DMS114 treated with DMSO at 0.1 percent for 48 hours (cell line): Measurements from ENCODE around the gene RBFOX2.
"Not testable (repeated sequence)": the region's sequence is repeated elsewhere in the genome, so short reads cannot be mapped to it uniquely, and the experiment has no call there.

Experiments used
- DNase-seq: peaks from one replicate; lab custom pipeline; 2025; ENCODE audit not compliant: unreplicated experiment; lab: John Stamatoyannopoulos, UW

RBFOX2 gene

GRCh38 chr22:36010090-36010489 is 18.5 kb downstream of the RBFOX2 start:
- no peak for DNase-seq

GRCh38 chr22:36009085-36009484 is 19.5 kb downstream of the RBFOX2 start:
- no peak for DNase-seq

- DNase-seq: no peak
These were observed 20.1 kb downstream of the RBFOX2 start for GRCh38 chr22:36008565-36008964.

GRCh38 chr22:36008131-36008530 is 20.5 kb downstream of the RBFOX2 start:
- DNase-seq: no peak

GRCh38 chr22:36003972-36004674 is 24.5 kb downstream of the RBFOX2 start:
- no peak for DNase-seq

GRCh38 chr22:36002718-36003260 is 25.8 kb downstream of the RBFOX2 start:
- no peak for DNase-seq

GRCh38 chr22:36002084-36002483 is 26.5 kb downstream of the RBFOX2 start:
- DNase-seq: no peak

- no peak for DNase-seq
These were observed 29.9 kb downstream of the RBFOX2 start for GRCh38 chr22:35998748-35999147.

- no peak for DNase-seq
These were observed 31.2 kb downstream of the RBFOX2 start for GRCh38 chr22:35997438-35997837.

- DNase-seq: no peak
These were observed 32.0 kb downstream of the RBFOX2 start for GRCh38 chr22:35996596-35996995.

- no peak for DNase-seq
These were observed 32.9 kb downstream of the RBFOX2 start for GRCh38 chr22:35995772-35996171.

GRCh38 chr22:35995348-35995747 is 33.3 kb downstream of the RBFOX2 start:
- DNase-seq: no peak

- DNase-seq: not testable (repeated sequence)
These were observed 34.9 kb downstream of the RBFOX2 start for GRCh38 chr22:35993727-35994126.

GRCh38 chr22:35993048-35993714 is 35.4 kb downstream of the RBFOX2 start:
- no peak for DNase-seq

- no peak for DNase-seq
These were observed 37.5 kb downstream of the RBFOX2 start for GRCh38 chr22:35991168-35991567.

- DNase-seq: no peak
These were observed 40.6 kb downstream of the RBFOX2 start for GRCh38 chr22:35988030-35988429.

GRCh38 chr22:35987487-35987886 is 41.1 kb downstream of the RBFOX2 start:
- no peak for DNase-seq

GRCh38 chr22:35986088-35986487 is 42.5 kb downstream of the RBFOX2 start:
- DNase-seq: no peak

- no peak for DNase-seq
These were observed 43.3 kb downstream of the RBFOX2 start for GRCh38 chr22:35985371-35985770.

GRCh38 chr22:35984183-35985175 is 44.1 kb downstream of the RBFOX2 start:
- DNase-seq: no peak

- no peak for DNase-seq
These were observed 46.7 kb downstream of the RBFOX2 start for GRCh38 chr22:35981900-35982299.
